Neuronal stem cell (in vitro differentiated cells): ENCODE results near the gene GAK.
A peak's percentile ranks its signal among the peaks of the same experiment; 100 is the strongest.

Experiments used
- DNase-seq: peaks from one replicate; pipeline ENCODE4 v3.0.0-alpha.2; 2013; ENCODE audit warnings: low spot score
- H2AFZ ChIP-seq: one replicate; pipeline ENCODE4 v1.6.1; 2013; ENCODE audit warnings: mild to moderate bottlenecking, low read length, inconsistent platforms
- H2AK5ac ChIP-seq: 2 replicates; pipeline ENCODE4 v1.6.1; 2013; ENCODE audit warnings: low read depth, mild to moderate bottlenecking, inconsistent platforms, low read length, moderate library complexity, mixed read lengths
- H2BK120ac ChIP-seq: 2 replicates; pipeline ENCODE4 v1.6.1; 2013; ENCODE audit warnings: low read depth, mild to moderate bottlenecking, inconsistent platforms, low read length, moderate library complexity, mixed read lengths
- H2BK12ac ChIP-seq: one replicate; pipeline ENCODE4 v1.6.1; 2013; ENCODE audit warnings: low read length, inconsistent platforms
- H2BK15ac ChIP-seq: 2 replicates; pipeline ENCODE4 v1.6.1; 2013; ENCODE audit warnings: mild to moderate bottlenecking, low read length, inconsistent platforms, mixed read lengths
- H2BK5ac ChIP-seq: one replicate; pipeline ENCODE4 v1.6.1; 2013; ENCODE audit warnings: inconsistent platforms, mild to moderate bottlenecking, low read length, moderate library complexity
- H3K14ac ChIP-seq: one replicate; pipeline ENCODE4 v1.6.1; 2013; ENCODE audit warnings: low read length, inconsistent platforms
- H3K18ac ChIP-seq: 2 replicates; pipeline ENCODE4 v1.6.1; 2013; ENCODE audit warnings: low read length, inconsistent platforms
- H3K23ac ChIP-seq: 2 replicates; pipeline ENCODE4 v1.6.1; 2013; ENCODE audit warnings: low read depth, mild to moderate bottlenecking, mixed read lengths, low read length, inconsistent platforms; ENCODE audit not compliant: poor library complexity
- H3K27ac ChIP-seq: replicated peaks from 3 replicates; pipeline ENCODE4 v1.5.1; 2013; ENCODE audit warnings: low read length, inconsistent platforms
- H3K27me3 ChIP-seq, 3 experiments: 2 replicates each; pipeline ENCODE4 v1.6.1; 2013; ENCODE audit warnings: low read length in 3 of 3, mild to moderate bottlenecking in 2 of 3, inconsistent platforms in 1 of 3, low read depth in 1 of 3, mixed read lengths in 1 of 3, moderate library complexity in 1 of 3; ENCODE audit not compliant: control insufficient read depth in 3 of 3, insufficient read depth in 3 of 3
- H3K36me3 ChIP-seq, 2 donors: replicated peaks in 1 of 2; 2 replicates each; pipeline ENCODE4 v1.6.1; 2013; ENCODE audit warnings: low read length in 2 of 2; ENCODE audit not compliant: control insufficient read depth in 2 of 2, insufficient read depth in 2 of 2
- H3K4ac ChIP-seq: 2 replicates; pipeline ENCODE4 v1.6.1; 2013; ENCODE audit warnings: inconsistent platforms, mild to moderate bottlenecking, low read length, moderate library complexity
- H3K4me1 ChIP-seq, 2 donors: 1 replicate in 1 of 2; 2 replicates in 1 of 2; pipeline ENCODE4 v1.6.1; 2013; ENCODE audit warnings: low read length in 2 of 2, low read depth in 1 of 2; ENCODE audit not compliant: control insufficient read depth in 2 of 2, insufficient read depth in 1 of 2
- H3K4me2 ChIP-seq: one replicate; pipeline ENCODE4 v1.6.1; 2013; ENCODE audit warnings: mild to moderate bottlenecking, low read length, inconsistent platforms; ENCODE audit not compliant: insufficient read depth, poor library complexity, severe bottlenecking
- H3K4me3 ChIP-seq, 2 donors: 2 replicates each; pipeline ENCODE4 v1.5.1; 2013; ENCODE audit warnings: low read length in 2 of 2, mild to moderate bottlenecking in 2 of 2, inconsistent platforms in 1 of 2, moderate library complexity in 1 of 2
- H3K79me1 ChIP-seq: one replicate; pipeline ENCODE4 v1.6.1; 2013; ENCODE audit warnings: low read depth, mild to moderate bottlenecking, inconsistent platforms, low read length, moderate library complexity
- H3K9ac ChIP-seq: one replicate; pipeline ENCODE4 v1.6.1; 2013; ENCODE audit warnings: mild to moderate bottlenecking, low read depth, low read length, inconsistent platforms; ENCODE audit not compliant: poor library complexity
- H3K9me3 ChIP-seq, 2 donors: replicated peaks in 1 of 2; 2 replicates each; pipeline versions ENCODE3 to v1.6.1; 2013; ENCODE audit warnings: low read length in 2 of 2, mild to moderate bottlenecking in 2 of 2, inconsistent platforms in 1 of 2, low read depth in 1 of 2, mixed read lengths in 1 of 2, moderate library complexity in 1 of 2; ENCODE audit not compliant: control insufficient read depth in 2 of 2, insufficient read depth in 1 of 2
- H4K8ac ChIP-seq: one replicate; pipeline ENCODE4 v1.6.1; 2013; ENCODE audit warnings: low read depth, mild to moderate bottlenecking, inconsistent platforms, low read length, moderate library complexity
- H4K91ac ChIP-seq: one replicate; pipeline ENCODE4 v1.6.1; 2013; ENCODE audit warnings: low read length, low read depth, mild to moderate bottlenecking, inconsistent platforms; ENCODE audit not compliant: poor library complexity
- WGBS, 2 donors: extraction: QIAGEN DNeasy Blood & Tissue Kit; methylation state at CpG; one replicate each; pipeline ENCODE4 v1.1.7; 2013; ENCODE audit warnings: missing lambda C conversion rate in 2 of 2, mixed read lengths in 1 of 2; ENCODE audit not compliant: insufficient read length in 2 of 2, insufficient replicate concordance in 1 of 2; ENCODE audit errors: extremely low coverage in 2 of 2; 5-methylcytosine and 5-hydroxymethylcytosine counted together

GAK gene

GRCh38 chr4:970854-971520, 38.9 kb upstream of the GAK start:
- Histone ChIP-seq H3K4me3 (no peak overlapping the region), H4K8ac (no peak overlapping the region), H2BK15ac (no peak overlapping the region), H3K4me2 (no peak overlapping the region), H4K91ac (no peak overlapping the region), H2AK5ac (peak overlapping the region; percentile 56), H3K27me3 (peaks cover 0 to 46% (median 14%) of the 10 kb centered on the region in 3 experiments), H3K18ac (no peak overlapping the region), H3K79me1 (no peaks in the 10 kb centered on the region), H3K23ac (peak overlapping the region; percentile 92), H2AFZ (no peak overlapping the region), H3K9ac (no peak overlapping the region), H3K4ac (no peak overlapping the region), H3K9me3 (peaks cover 7 to 11% of the 10 kb centered on the region in 2 donors), H2BK5ac (no peak overlapping the region), H3K14ac (peak overlapping the region; percentile 82), H3K36me3 (peaks cover 0 to 6% of the 10 kb centered on the region in 2 donors), H3K4me1 (peaks cover 2 to 10% of the 10 kb centered on the region in 2 donors), H2BK120ac (no peak overlapping the region), H2BK12ac (no peak overlapping the region), H3K27ac (no peak overlapping the region)
- WGBS, 2 donors: no CpG with 5 or more reads among the region's 17 CpGs
- no peak for DNase-seq

GRCh38 chr4:970046-970745, 38.1 kb upstream of the GAK start:
- Histone ChIP-seq H3K4me2 (no peak overlapping the region), H3K9me3 (peaks cover 7 to 11% of the 10 kb centered on the region in 2 donors), H2BK120ac (no peak overlapping the region), H2BK12ac (no peak overlapping the region), H2AK5ac (no peak overlapping the region), H4K8ac (no peak overlapping the region), H3K79me1 (no peaks in the 10 kb centered on the region), H3K23ac (no peak overlapping the region), H2AFZ (no peak overlapping the region), H2BK5ac (no peak overlapping the region), H3K36me3 (peaks cover 2 to 6% of the 10 kb centered on the region in 2 donors), H3K18ac (no peak overlapping the region), H3K9ac (no peak overlapping the region), H3K27ac (no peak overlapping the region), H3K14ac (no peak overlapping the region), H3K4ac (no peak overlapping the region), H4K91ac (no peak overlapping the region), H3K4me1 (peaks cover 2 to 10% of the 10 kb centered on the region in 2 donors), H2BK15ac (no peak overlapping the region), H3K27me3 (peaks cover 0 to 46% (median 14%) of the 10 kb centered on the region in 3 experiments), H3K4me3 (no peak overlapping the region)
- no peak for DNase-seq
- WGBS, 2 donors: no CpG with 5 or more reads among the region's 25 CpGs

- H3K4me3 ChIP-seq: no peak overlapping the region
- H3K79me1 ChIP-seq: peaks cover 1% of the 10 kb centered on the region
- no peak overlapping the region for H4K8ac ChIP-seq
- no CpG with 5 or more reads among the region's 23 CpGs for WGBS, 2 donors
- H4K91ac ChIP-seq: no peak overlapping the region
- peaks cover 2 to 10% of the 10 kb centered on the region in 2 donors for H3K4me1 ChIP-seq
- H2AK5ac ChIP-seq: peak overlapping the region; percentile 84
- H2BK15ac ChIP-seq: no peak overlapping the region
- H3K4me2 ChIP-seq: peak overlapping the region; percentile 11
- no peak overlapping the region for H2BK12ac ChIP-seq
- peaks cover 0 to 46% (median 14%) of the 10 kb centered on the region in 3 experiments for H3K27me3 ChIP-seq
- H3K27ac ChIP-seq: no peak overlapping the region
- H3K18ac ChIP-seq: peak overlapping the region; percentile 80
- H2BK120ac ChIP-seq: no peak overlapping the region
- no peak overlapping the region for H2AFZ ChIP-seq
- peaks cover 2 to 10% of the 10 kb centered on the region in 2 donors for H3K36me3 ChIP-seq
- no peak overlapping the region for H3K14ac ChIP-seq
- H3K9ac ChIP-seq: peak overlapping the region; percentile 60
- no peak for DNase-seq
- H3K4ac ChIP-seq: no peak overlapping the region
- H3K23ac ChIP-seq: peak overlapping the region; percentile 85
- no peak overlapping the region for H2BK5ac ChIP-seq
- no peaks in the 10 kb centered on the region for H3K9me3 ChIP-seq
Observed at GRCh38 chr4:968621-969394, 36.7 kb upstream of the GAK start.
